Keratinocyte (primary cell): ENCODE data around the gene CDS2. TPM values are rescaled to one million over a fixed set of nuclear protein-coding genes. Genes with fewer than 3 reads are reported as not detected.

Source experiments
- DNase-seq: peaks from one replicate; pipeline ENCODE4 v3.0.0-alpha.2; 2011; ENCODE audit warnings: low read depth, missing footprints, low spot score
- FAIRE-seq: peaks from 2 replicates; lab custom pipeline; 2011; peaks lifted over from hg19 to GRCh38; lab: Jason Lieb, UNC
- H2AFZ ChIP-seq: 2 replicates; pipeline ENCODE4 v1.6.0; 2012; ENCODE audit warnings: low read length, control low read depth, inconsistent platforms; ENCODE audit not compliant: control insufficient read depth
- H3K27ac ChIP-seq: 2 replicates; pipeline ENCODE4 v1.5.1; 2011; ENCODE audit warnings: low read length; ENCODE audit not compliant: control insufficient read depth, insufficient read depth
- H3K27me3 ChIP-seq: 3 replicates; pipeline ENCODE4 v1.6.0; 2011; ENCODE audit warnings: low read length; ENCODE audit not compliant: control insufficient read depth, insufficient read depth; ENCODE audit errors: extremely low read depth
- H3K36me3 ChIP-seq, 2 experiments: 2 replicates in 1 of 2; 3 replicates in 1 of 2; pipeline ENCODE4 v1.5.1; 2011; ENCODE audit warnings: low read length in 2 of 2, mild to moderate bottlenecking in 1 of 2; ENCODE audit not compliant: control insufficient read depth in 2 of 2, insufficient read depth in 2 of 2; ENCODE audit errors: extremely low read depth in 1 of 2
- H3K4me1 ChIP-seq: 3 replicates; pipeline ENCODE4 v1.5.1; 2011; ENCODE audit warnings: low read length; ENCODE audit not compliant: control insufficient read depth, insufficient read depth; ENCODE audit errors: extremely low read depth
- H3K4me2 ChIP-seq: 3 replicates; pipeline ENCODE4 v1.6.0; 2011; ENCODE audit warnings: low read depth, low read length; ENCODE audit not compliant: control insufficient read depth, insufficient read depth; ENCODE audit errors: extremely low read depth
- H3K4me3 ChIP-seq, 3 experiments: fragments of 200-600 bp in 1 of 3; sonication (generic) in 1 of 3; 2 replicates in 2 of 3; 3 replicates in 1 of 3; pipeline ENCODE4 v1.5.1; 2011 to 2016; ENCODE audit warnings: low read length in 3 of 3, mild to moderate bottlenecking in 3 of 3, control low read depth in 2 of 3, inconsistent platforms in 1 of 3, low read depth in 1 of 3, mixed read lengths in 1 of 3, mixed run types in 1 of 3, moderate library complexity in 1 of 3; ENCODE audit not compliant: control insufficient read depth in 2 of 3, insufficient read depth in 2 of 3; ENCODE audit errors: extremely low read depth in 1 of 3
- H3K79me2 ChIP-seq: 2 replicates; pipeline ENCODE4 v1.6.0; 2012; ENCODE audit warnings: low read length; ENCODE audit not compliant: control insufficient read depth, insufficient read depth
- H3K9ac ChIP-seq: 3 replicates; pipeline ENCODE4 v1.6.0; 2011; ENCODE audit warnings: low read length; ENCODE audit not compliant: control insufficient read depth, insufficient read depth; ENCODE audit errors: extremely low read depth
- H3K9me1 ChIP-seq: 3 replicates; pipeline ENCODE4 v1.6.0; 2011; ENCODE audit warnings: low read length; ENCODE audit not compliant: control insufficient read depth, insufficient read depth; ENCODE audit errors: extremely low read depth
- H3K9me3 ChIP-seq: 2 replicates; pipeline ENCODE4 v1.5.1; 2012; ENCODE audit warnings: low read depth, low read length; ENCODE audit not compliant: control insufficient read depth
- H4K20me1 ChIP-seq: 3 replicates; pipeline ENCODE4 v1.6.0; 2011; ENCODE audit warnings: low read length; ENCODE audit not compliant: control insufficient read depth, insufficient read depth; ENCODE audit errors: extremely low read depth
- EZH2 ChIP-seq: IDR thresholded peaks from one replicate; pipeline ENCODE4 v1.6.1; 2012; ENCODE audit warnings: inconsistent platforms, mild to moderate bottlenecking, low read length, moderate library complexity
- dilution Hi-C: fragments of 300-500 bp; cut with MboI; formaldehyde crosslinking; loops from one replicate; pipeline ENCODE4 v1.7.0; 2020; ENCODE audit warnings: low sequenced_read_pairs; ENCODE audit not compliant: extremely low pct_ligation_motif_present
- polyA plus RNA-seq, 5 experiments: library from polyadenylated mRNA; depleted of rRNA in 3 of 5; stranded (reverse) in 3 of 5; stranded (forward) in 1 of 5; unstranded in 1 of 5; fragments of >200 nt; gene quantifications; 1 replicate in 1 of 5; 2 replicates in 3 of 5; 3 replicates in 1 of 5; pipeline versions ENCODE4 v1.2.1 to v1.2.3, GENCODE V29; 2011 to 2012; ENCODE audit warnings: missing spikeins in 2 of 5, low read depth in 1 of 5, low replicate concordance in 1 of 5
- TF ChIP-seq, protein P1 (sequence below), 3 experiments: IDR thresholded peaks in 1 of 3; conservative IDR thresholded peaks in 1 of 3; optimal IDR thresholded peaks in 1 of 3; 2 replicates in 2 of 3; 3 replicates in 1 of 3; pipeline versions ENCODE3 to v1.5.1; 2011; ENCODE audit warnings: low read length in 3 of 3, mild to moderate bottlenecking in 3 of 3, moderate library complexity in 2 of 3, control low read depth in 1 of 3, inconsistent platforms in 1 of 3; ENCODE audit not compliant: insufficient read depth in 2 of 3; ENCODE audit errors: extremely low read depth in 1 of 3

CDS2 gene
- polyA plus RNA-seq, 1 donor (not counting 4 experiments of a cell fraction or from before 2014, with no cell fraction given): 67.1 TPM

DNA sequence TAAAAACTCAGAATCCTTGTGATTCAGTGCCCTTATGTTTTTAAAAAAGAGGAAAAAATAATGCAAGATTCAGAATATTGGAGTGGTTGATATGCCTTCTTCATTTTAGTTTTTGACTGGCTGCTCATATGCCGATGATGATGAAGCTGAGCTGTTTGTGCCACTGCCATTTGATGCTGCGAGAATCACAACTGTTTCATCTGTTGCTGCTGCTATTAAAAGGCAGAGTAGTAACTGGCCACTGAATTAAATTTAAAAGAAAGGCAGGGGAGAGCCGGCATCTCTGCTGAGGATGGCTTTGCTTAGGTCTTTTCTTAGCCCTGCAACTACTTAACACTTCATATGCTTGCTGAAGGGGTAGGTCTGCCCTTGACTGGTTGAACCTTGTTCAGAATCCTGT, 33.1 kb downstream of the CDS2 start:
- peaks cover 3% of the 10 kb centered on the region for H3K4me1 ChIP-seq
- no peak overlapping the region for H3K27ac ChIP-seq
- H3K9me3 ChIP-seq: no peaks in the 10 kb centered on the region
- FAIRE-seq (no peak), DNase-seq (no peak)
- H3K36me3 ChIP-seq: no peaks in the 10 kb centered on the region
- peaks cover 2% of the 10 kb centered on the region for H3K9me1 ChIP-seq
- dilution Hi-C loops: no loop called here
- no peak overlapping the region for H3K4me3 ChIP-seq
- H3K9ac ChIP-seq: no peak overlapping the region
- H3K79me2 ChIP-seq: peaks cover 69% of the 10 kb centered on the region
- no peak overlapping the region for H2AFZ ChIP-seq
- H3K4me2 ChIP-seq: no peak overlapping the region
- no peak for TF ChIP-seq EZH2
- TF ChIP-seq, protein P1, sequence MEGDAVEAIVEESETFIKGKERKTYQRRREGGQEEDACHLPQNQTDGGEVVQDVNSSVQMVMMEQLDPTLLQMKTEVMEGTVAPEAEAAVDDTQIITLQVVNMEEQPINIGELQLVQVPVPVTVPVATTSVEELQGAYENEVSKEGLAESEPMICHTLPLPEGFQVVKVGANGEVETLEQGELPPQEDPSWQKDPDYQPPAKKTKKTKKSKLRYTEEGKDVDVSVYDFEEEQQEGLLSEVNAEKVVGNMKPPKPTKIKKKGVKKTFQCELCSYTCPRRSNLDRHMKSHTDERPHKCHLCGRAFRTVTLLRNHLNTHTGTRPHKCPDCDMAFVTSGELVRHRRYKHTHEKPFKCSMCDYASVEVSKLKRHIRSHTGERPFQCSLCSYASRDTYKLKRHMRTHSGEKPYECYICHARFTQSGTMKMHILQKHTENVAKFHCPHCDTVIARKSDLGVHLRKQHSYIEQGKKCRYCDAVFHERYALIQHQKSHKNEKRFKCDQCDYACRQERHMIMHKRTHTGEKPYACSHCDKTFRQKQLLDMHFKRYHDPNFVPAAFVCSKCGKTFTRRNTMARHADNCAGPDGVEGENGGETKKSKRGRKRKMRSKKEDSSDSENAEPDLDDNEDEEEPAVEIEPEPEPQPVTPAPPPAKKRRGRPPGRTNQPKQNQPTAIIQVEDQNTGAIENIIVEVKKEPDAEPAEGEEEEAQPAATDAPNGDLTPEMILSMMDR (optimal IDR thresholded peaks at IDR 0.05 in 1 of 3, IDR thresholded peaks at IDR 0.05 in 1 of 3, conservative IDR thresholded peaks at IDR 0.05 in 1 of 3; ENCODE audit: extremely low read depth in 1 of 3, insufficient read depth in 2 of 3, low read length in 3 of 3): no peak
- no peaks in the 10 kb centered on the region for H4K20me1 ChIP-seq
- H3K27me3 ChIP-seq: no peaks in the 10 kb centered on the region

DNA sequence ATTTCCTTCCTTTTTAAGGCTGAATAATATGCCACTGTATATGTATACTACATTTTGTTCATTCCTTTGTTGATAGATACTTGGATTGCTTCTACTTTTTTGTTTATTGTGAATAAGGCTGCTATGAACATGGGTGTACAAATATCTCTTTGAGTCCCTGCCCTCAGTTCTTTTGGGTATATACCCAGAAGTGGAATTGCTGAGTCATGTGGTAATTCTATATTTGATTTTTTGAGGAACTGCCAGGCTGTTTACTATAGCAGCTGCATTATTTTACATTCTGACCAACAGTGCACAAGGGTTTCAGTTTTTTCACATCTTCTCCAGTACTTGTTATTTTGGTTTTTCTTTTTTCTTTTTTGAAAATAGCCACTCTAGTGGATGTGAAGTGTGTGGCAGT, 34.1 kb downstream of the CDS2 start:
- Histone ChIP-seq H3K79me2 (peaks cover 66% of the 10 kb centered on the region), H2AFZ (no peak overlapping the region), H3K27ac (no peak overlapping the region), H3K27me3 (no peaks in the 10 kb centered on the region), H3K4me3 (no peak overlapping the region), H4K20me1 (no peaks in the 10 kb centered on the region), H3K9me3 (no peaks in the 10 kb centered on the region), H3K36me3 (no peaks in the 10 kb centered on the region), H3K9ac (no peak overlapping the region), H3K4me1 (peaks cover 3% of the 10 kb centered on the region), H3K9me1 (peaks cover 2% of the 10 kb centered on the region), H3K4me2 (no peak overlapping the region)
- TF ChIP-seq, protein P1 (optimal IDR thresholded peaks at IDR 0.05 in 1 of 3, IDR thresholded peaks at IDR 0.05 in 1 of 3, conservative IDR thresholded peaks at IDR 0.05 in 1 of 3; ENCODE audit: extremely low read depth in 1 of 3, insufficient read depth in 2 of 3, low read length in 3 of 3): no peak
- TF ChIP-seq EZH2: no peak
- FAIRE-seq (no peak), DNase-seq (no peak)
- dilution Hi-C loops: no loop called here
